Activated CD8-positive, alpha-beta T cell treated with anti-CD3 and anti-CD28 coated beads for 36 hours (primary cell): ENCODE results near the gene FARP2. TPM values are rescaled to one million over a fixed set of nuclear protein-coding genes. Genes with fewer than 3 reads are reported as not detected.
A peak's percentile ranks its signal among the peaks of the same experiment; 100 is the strongest.

Experiments
- ATAC-seq: fragments of 200-7000 bp; cut with Tn5 transposase; one replicate; pipeline ENCODE4 v1.10.0; 2021; ENCODE audit warnings: mild to moderate bottlenecking, moderate library complexity
- CTCF ChIA-PET: fragments of 350-600 bp; sonication (Branson Sonifier 250); formaldehyde crosslinking; loops from one replicate; lab custom pipeline; 2021; ENCODE audit warnings: antibody characterized with exemption; lab: Charles Lee
- POLR2A ChIA-PET: fragments of 350-600 bp; sonication (Branson Sonifier 250); formaldehyde crosslinking; loops from one replicate; lab custom pipeline; 2021; ENCODE audit warnings: antibody characterized with exemption; lab: Charles Lee
- DNase-seq: peaks from one replicate; pipeline ENCODE4 v3.0.0-alpha.2; 2020
- H3K27ac Mint-ChIP-seq: one replicate; pipeline ENCODE4 v1.8.0; 2021; ENCODE audit warnings: mild to moderate bottlenecking, mixed read lengths
- H3K27me3 Mint-ChIP-seq: one replicate; pipeline ENCODE4 v1.8.0; 2021; ENCODE audit warnings: mixed read lengths
- H3K36me3 Mint-ChIP-seq: one replicate; pipeline ENCODE4 v1.8.0; 2021; ENCODE audit warnings: low read depth, mixed read lengths
- H3K4me1 Mint-ChIP-seq: one replicate; pipeline ENCODE4 v1.8.0; 2021; ENCODE audit warnings: low read depth, mixed read lengths
- H3K4me3 Mint-ChIP-seq: one replicate; pipeline ENCODE4 v1.8.0; 2021; ENCODE audit warnings: mild to moderate bottlenecking, moderate library complexity, mixed read lengths
- H3K9me3 Mint-ChIP-seq: one replicate; pipeline ENCODE4 v1.8.0; 2021; ENCODE audit warnings: mixed read lengths
- intact Hi-C: fragments of 100-400 bp; cut with micrococcal nuclease; formaldehyde crosslinking; loops from one replicate; pipeline ENCODE4 v1.10.0; 2022
- total RNA-seq, 2 experiments: library from RNA; stranded (reverse); gene quantifications; one replicate each; pipeline ENCODE4 v1.2.3, GENCODE V29; 2021
- TF ChIP-seq, protein P1 (sequence below): fragments of 200-600 bp; IDR thresholded peaks from one replicate; pipeline ENCODE4 v1.8.0; 2022; ENCODE audit warnings: antibody characterized with exemption, mild to moderate bottlenecking

The FARP2 gene
- total RNA-seq, 2 experiments from 2014 or later: 31.9 to 32.8 TPM

GRCh38 chr2:241323778-241324177 lies 32.3 kb upstream of the FARP2 start:
- ChIA-PET POLR2A (interaction anchor here (0.6 to 1.4 kb wide), 2 partner anchors 9 to 25 kb away, joined by 3 to 6 read pairs; partner anchors contain the start of genes HDLBP and SEPTIN2), CTCF (no interaction called here)
- Mint-ChIP-seq H3K27me3 (no peaks in the 10 kb centered on the region), H3K9me3 (no peaks in the 10 kb centered on the region), H3K4me1 (peaks cover 46% of the 10 kb centered on the region), H3K27ac (no peak overlapping the region), H3K4me3 (no peak overlapping the region), H3K36me3 (peaks cover 45% of the 10 kb centered on the region)
- intact Hi-C loops: no loop called here
- TF ChIP-seq, protein P1, sequence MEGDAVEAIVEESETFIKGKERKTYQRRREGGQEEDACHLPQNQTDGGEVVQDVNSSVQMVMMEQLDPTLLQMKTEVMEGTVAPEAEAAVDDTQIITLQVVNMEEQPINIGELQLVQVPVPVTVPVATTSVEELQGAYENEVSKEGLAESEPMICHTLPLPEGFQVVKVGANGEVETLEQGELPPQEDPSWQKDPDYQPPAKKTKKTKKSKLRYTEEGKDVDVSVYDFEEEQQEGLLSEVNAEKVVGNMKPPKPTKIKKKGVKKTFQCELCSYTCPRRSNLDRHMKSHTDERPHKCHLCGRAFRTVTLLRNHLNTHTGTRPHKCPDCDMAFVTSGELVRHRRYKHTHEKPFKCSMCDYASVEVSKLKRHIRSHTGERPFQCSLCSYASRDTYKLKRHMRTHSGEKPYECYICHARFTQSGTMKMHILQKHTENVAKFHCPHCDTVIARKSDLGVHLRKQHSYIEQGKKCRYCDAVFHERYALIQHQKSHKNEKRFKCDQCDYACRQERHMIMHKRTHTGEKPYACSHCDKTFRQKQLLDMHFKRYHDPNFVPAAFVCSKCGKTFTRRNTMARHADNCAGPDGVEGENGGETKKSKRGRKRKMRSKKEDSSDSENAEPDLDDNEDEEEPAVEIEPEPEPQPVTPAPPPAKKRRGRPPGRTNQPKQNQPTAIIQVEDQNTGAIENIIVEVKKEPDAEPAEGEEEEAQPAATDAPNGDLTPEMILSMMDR: no peak
- DNase-seq (no peak), ATAC-seq (no peak)

DNA sequence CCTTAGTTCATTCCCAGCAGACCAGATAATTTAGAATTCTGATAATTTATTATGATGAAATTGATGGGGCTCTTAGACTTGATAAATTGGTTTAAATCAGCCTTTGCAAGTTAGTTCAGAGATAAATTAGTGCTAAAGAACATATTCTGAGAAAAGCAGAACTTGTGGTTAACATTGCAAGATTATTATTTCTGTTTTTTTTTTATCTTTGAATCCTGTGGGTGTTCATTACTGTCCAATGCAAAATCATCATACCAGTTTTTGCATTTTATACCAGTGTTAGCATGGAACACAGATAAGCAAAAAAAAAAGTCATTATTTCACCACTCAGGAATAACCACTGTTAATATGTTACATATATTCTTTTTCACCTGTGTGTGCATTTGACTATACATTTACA lies 31.3 kb upstream of the FARP2 start:
- DNase-seq (no peak), ATAC-seq (no peak)
- intact Hi-C loops: no loop called here
- CTCF ChIA-PET: no interaction called here
- Mint-ChIP-seq H3K9me3 (no peaks in the 10 kb centered on the region), H3K4me3 (no peak overlapping the region), H3K27me3 (no peaks in the 10 kb centered on the region), H3K36me3 (peaks cover 50% of the 10 kb centered on the region), H3K4me1 (peaks cover 38% of the 10 kb centered on the region), H3K27ac (no peak overlapping the region)
- POLR2A ChIA-PET: interaction anchor here (1.4 kb wide), 1 partner anchor 10 kb away, joined by 6 read pairs; the partner anchor contains the start of genes HDLBP and SEPTIN2
- TF ChIP-seq, protein P1: no peak

DNA sequence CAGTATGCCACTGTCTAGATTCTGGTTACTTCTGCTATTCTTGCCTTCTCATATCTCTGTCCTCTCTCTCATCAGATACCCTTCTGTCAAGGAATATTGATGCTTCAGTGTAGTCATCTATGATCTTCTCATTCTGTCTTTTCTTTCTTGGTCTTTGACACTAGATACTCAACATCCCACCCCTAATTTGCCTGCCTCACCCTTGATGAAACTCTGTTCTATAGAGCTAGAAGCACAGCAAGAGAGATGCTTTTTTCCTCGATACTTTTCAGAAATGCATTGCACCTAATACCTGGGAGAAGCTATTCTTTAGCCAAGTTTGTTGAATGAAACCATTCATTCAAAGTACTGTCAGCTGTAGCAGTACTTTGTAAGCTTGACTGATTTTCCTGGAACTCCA lies 30.8 kb upstream of the FARP2 start:
- no peaks in the 10 kb centered on the region for H3K27me3 Mint-ChIP-seq
- DNase-seq (no peak), ATAC-seq (no peak)
- no peak overlapping the region for H3K4me3 Mint-ChIP-seq
- peaks cover 49% of the 10 kb centered on the region for H3K36me3 Mint-ChIP-seq
- CTCF ChIA-PET: no interaction called here
- H3K9me3 Mint-ChIP-seq: no peaks in the 10 kb centered on the region
- peak overlapping the region; percentile 9 for H3K27ac Mint-ChIP-seq
- TF ChIP-seq, protein P1: no peak
- H3K4me1 Mint-ChIP-seq: peaks cover 34% of the 10 kb centered on the region
- intact Hi-C loops: no loop called here
- POLR2A ChIA-PET: no interaction called here

- CTCF ChIA-PET: no interaction called here
- no peak for ATAC-seq
- H3K27me3 Mint-ChIP-seq: no peaks in the 10 kb centered on the region
- no peaks in the 10 kb centered on the region for H3K9me3 Mint-ChIP-seq
- POLR2A ChIA-PET: interaction anchor here (0.5 to 2.4 kb wide), 3 partner anchors 11 to 233 kb away, joined by 3 to 8 read pairs (median 5); no protein-coding TSS in a partner anchor
- intact Hi-C loops: no loop called here
- H3K36me3 Mint-ChIP-seq: peaks cover 44% of the 10 kb centered on the region
- no peak for DNase-seq
- H3K4me1 Mint-ChIP-seq: peaks cover 8% of the 10 kb centered on the region
- peak overlapping the region; percentile 18 for H3K27ac Mint-ChIP-seq
- TF ChIP-seq, protein P1: no peak
- no peak overlapping the region for H3K4me3 Mint-ChIP-seq
Observed at GRCh38 chr2:241329669-241330615, 26.1 kb upstream of the FARP2 start.

- Mint-ChIP-seq H3K36me3 (peaks cover 41% of the 10 kb centered on the region), H3K9me3 (no peaks in the 10 kb centered on the region), H3K27ac (no peak overlapping the region), H3K4me3 (no peak overlapping the region), H3K4me1 (peaks cover 10% of the 10 kb centered on the region), H3K27me3 (no peaks in the 10 kb centered on the region)
- ATAC-seq: no peak
- intact Hi-C loops: no loop called here
- ChIA-PET CTCF (no interaction called here), POLR2A (interaction anchor here (0.5 to 2.4 kb wide), 3 partner anchors 11 to 234 kb away, joined by 3 to 8 read pairs (median 5); no protein-coding TSS in a partner anchor)
- TF ChIP-seq, protein P1: no peak
- no peak for DNase-seq
Observed at GRCh38 chr2:241330616-241330981, 25.5 kb upstream of the FARP2 start.
